Measurements from ENCODE around the gene MERTK.
A peak's percentile ranks its signal among the peaks of the same experiment; 100 is the strongest.

Gene MERTK

DNA sequence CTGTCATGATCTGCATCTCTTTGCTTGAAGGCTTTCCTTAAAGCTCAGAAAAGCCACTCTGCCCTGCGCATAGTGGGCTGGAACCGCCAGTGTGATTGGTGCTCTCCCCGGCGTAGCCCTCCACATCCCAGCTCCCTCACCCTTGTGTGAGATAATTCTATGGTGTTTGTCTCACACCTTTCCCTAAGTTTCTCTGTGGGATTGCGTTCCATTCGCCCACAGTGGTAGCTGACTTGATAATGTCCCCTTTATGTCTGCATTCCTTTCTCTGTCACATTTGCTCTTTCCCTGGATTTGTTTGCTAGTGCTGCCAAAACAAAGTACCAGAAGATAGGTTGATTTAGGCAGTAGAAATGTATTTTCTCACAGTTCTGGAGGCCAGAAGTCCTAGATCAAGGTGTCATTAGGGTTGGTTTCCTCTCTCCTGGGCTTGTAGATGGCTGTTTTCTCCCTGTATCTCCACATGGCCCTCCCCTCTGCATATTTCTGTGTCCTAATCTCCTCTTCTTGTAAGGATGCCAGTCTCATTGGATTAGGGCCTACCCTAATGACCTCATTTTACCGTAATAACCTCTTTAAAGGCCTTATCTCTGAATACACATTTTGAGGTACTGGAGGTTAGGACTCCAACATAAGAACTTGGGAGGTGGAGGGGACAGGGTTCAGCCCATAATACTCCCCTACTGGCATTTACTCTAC is 149.3 kb downstream of the MERTK start:
- Histone ChIP-seq H3K27ac (ENCODE audit: insufficient read depth, low read length, poor library complexity, severe bottlenecking) (no peak overlapping the region), H3K36me3 (ENCODE audit: control insufficient read depth, insufficient read depth, low read length) (no peaks in the 10 kb centered on the region), H3K4me3 (ENCODE audit: insufficient read depth, low read depth, low read length, poor library complexity, severe bottlenecking) (no peak overlapping the region), H3K9me3 (ENCODE audit: control insufficient read depth, low read length) (no peaks in the 10 kb centered on the region), H3K4me1 (ENCODE audit: control insufficient read depth, insufficient read depth, low read length, poor library complexity, severe bottlenecking) (no peaks in the 10 kb centered on the region), H3K27me3 (replicated peaks; ENCODE audit: control insufficient read depth, insufficient read depth, low read length, poor library complexity, severe bottlenecking) (no peaks in the 10 kb centered on the region)
- DNase-seq, result no peak

DNA sequence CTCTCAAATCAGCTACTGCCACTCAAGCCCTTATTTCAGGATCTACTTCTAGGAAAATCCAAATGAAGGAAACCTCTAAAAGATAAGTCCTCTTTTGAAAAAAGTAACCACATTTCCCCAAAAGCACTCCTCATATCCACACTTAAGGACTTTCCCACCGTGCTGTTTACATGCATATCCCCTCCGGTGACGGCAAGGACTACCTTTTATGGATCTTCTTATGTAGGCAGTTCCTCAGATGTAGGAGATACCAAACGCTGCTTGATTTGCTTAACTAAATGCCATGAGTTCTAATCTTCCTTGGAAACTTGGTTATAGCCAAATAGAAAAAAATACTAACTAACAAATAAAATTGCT is 149.8 kb downstream of the MERTK start:
- no peaks in the 10 kb centered on the region for H3K4me1 ChIP-seq (ENCODE audit: control insufficient read depth, insufficient read depth, low read length, poor library complexity, severe bottlenecking)
- no peaks in the 10 kb centered on the region for H3K27me3 ChIP-seq (replicated peaks; ENCODE audit: control insufficient read depth, insufficient read depth, low read length, poor library complexity, severe bottlenecking)
- H3K4me3 ChIP-seq (ENCODE audit: insufficient read depth, low read depth, low read length, poor library complexity, severe bottlenecking), result no peak overlapping the region
- no peak overlapping the region for H3K27ac ChIP-seq (ENCODE audit: insufficient read depth, low read length, poor library complexity, severe bottlenecking)
- DNase-seq, result no peak
- no peaks in the 10 kb centered on the region for H3K36me3 ChIP-seq (ENCODE audit: control insufficient read depth, insufficient read depth, low read length)
- no peaks in the 10 kb centered on the region for H3K9me3 ChIP-seq (ENCODE audit: control insufficient read depth, low read length)

DNA sequence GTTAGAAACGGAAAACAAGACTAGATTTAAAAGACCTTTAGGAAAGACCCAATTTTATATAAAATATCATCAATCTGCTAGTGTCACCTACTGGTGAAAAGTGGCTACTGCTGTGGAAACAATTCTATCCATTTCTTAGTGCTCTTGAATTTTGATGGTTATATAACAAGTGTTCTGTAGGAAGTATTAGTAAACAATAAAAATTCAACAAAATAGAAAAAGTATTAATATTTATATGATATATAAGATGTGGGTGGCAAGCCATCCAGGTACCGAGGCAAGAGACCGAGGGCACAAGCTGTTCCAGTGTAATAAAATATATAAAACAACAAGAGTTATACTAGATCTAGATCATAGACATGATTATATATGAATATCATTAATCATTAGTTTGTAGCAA is 150.5 kb downstream of the MERTK start:
- peaks cover 2% of the 10 kb centered on the region for H3K4me1 ChIP-seq (ENCODE audit: control insufficient read depth, insufficient read depth, low read length, poor library complexity, severe bottlenecking)
- no peaks in the 10 kb centered on the region for H3K27me3 ChIP-seq (replicated peaks; ENCODE audit: control insufficient read depth, insufficient read depth, low read length, poor library complexity, severe bottlenecking)
- no peaks in the 10 kb centered on the region for H3K36me3 ChIP-seq (ENCODE audit: control insufficient read depth, insufficient read depth, low read length)
- no peaks in the 10 kb centered on the region for H3K9me3 ChIP-seq (ENCODE audit: control insufficient read depth, low read length)
- no peak overlapping the region for H3K4me3 ChIP-seq (ENCODE audit: insufficient read depth, low read depth, low read length, poor library complexity, severe bottlenecking)
- no peak overlapping the region for H3K27ac ChIP-seq (ENCODE audit: insufficient read depth, low read length, poor library complexity, severe bottlenecking)
- peak in 1 of 3 donors; percentile 4 for DNase-seq

DNA sequence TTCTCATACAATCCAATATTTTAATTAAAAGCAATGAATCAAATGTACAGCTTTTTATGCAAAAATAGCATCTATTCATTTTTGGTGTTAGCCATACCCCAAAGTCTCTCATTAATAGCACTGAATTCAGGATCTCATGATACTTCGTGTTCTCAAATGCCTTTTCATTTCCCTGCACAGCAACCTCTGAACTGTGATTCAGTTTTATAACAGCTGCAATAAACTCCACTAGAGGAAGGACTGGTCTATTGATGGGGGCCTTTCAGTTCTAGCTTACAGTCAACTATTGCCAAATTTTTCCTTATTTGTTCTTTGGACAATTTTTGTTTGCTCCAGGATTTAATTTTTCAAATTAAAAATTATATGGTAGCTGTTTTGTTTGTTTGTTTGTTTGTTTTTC is 151.9 kb downstream of the MERTK start:
- H3K4me3 ChIP-seq (ENCODE audit: insufficient read depth, low read depth, low read length, poor library complexity, severe bottlenecking), result no peak overlapping the region
- H3K4me1 ChIP-seq (ENCODE audit: control insufficient read depth, insufficient read depth, low read length, poor library complexity, severe bottlenecking), result peaks cover 3% of the 10 kb centered on the region
- H3K27ac ChIP-seq (ENCODE audit: insufficient read depth, low read length, poor library complexity, severe bottlenecking), result no peak overlapping the region
- no peaks in the 10 kb centered on the region for H3K9me3 ChIP-seq (ENCODE audit: control insufficient read depth, low read length)
- no peaks in the 10 kb centered on the region for H3K36me3 ChIP-seq (ENCODE audit: control insufficient read depth, insufficient read depth, low read length)
- DNase-seq, result no peak
- no peaks in the 10 kb centered on the region for H3K27me3 ChIP-seq (replicated peaks; ENCODE audit: control insufficient read depth, insufficient read depth, low read length, poor library complexity, severe bottlenecking)

DNA sequence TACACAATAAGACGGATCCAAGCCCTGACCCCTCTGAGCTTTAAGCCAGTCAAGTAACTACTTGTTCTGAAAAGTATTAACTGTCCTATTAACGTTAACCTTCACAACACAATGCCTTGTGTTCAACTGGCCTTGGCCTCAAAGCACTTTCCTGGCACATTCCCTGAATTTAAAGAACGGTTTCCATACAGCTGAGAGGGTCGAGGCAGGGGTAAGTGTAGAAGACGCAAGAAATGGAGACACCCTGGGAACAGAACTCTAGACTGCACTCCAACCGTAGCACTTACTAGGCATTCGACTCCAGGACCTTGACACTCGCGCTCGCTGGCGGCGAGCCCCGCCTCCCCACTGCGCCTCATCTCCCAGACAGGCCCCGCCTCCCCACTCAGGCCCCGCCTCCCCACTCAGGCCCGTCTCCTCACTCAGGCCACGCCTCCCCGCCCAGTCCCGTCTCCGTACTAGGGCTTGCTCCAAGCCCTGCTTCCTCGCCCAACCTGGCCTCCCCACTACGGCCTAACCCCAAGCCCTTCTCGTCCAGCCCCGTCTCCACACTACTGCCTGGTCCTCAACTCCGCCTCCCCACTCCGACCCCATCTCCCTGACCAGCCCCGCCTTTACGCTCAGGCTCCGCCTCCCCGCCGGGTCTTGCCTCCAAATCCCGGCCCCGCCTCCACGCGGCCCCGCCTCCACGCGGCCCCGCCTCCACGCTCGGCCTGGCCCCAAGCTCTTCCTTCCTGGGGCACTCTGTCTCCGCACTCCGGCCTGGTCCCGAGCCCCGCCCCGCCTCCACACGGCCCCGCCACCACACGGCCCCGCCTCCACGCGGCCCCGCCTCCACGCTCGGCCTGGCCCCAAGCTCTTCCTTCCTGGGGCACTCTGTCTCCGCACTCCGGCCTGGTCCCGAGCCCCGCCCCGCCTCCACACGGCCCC is 155.8 kb downstream of the MERTK start:
- Histone ChIP-seq H3K27ac (ENCODE audit: insufficient read depth, low read length, poor library complexity, severe bottlenecking) (peak overlapping the region; percentile 86), H3K27me3 (replicated peaks; ENCODE audit: control insufficient read depth, insufficient read depth, low read length, poor library complexity, severe bottlenecking) (no peaks in the 10 kb centered on the region), H3K9me3 (ENCODE audit: control insufficient read depth, low read length) (no peaks in the 10 kb centered on the region), H3K4me3 (ENCODE audit: insufficient read depth, low read depth, low read length, poor library complexity, severe bottlenecking) (peak overlapping the region; percentile 81), H3K36me3 (ENCODE audit: control insufficient read depth, insufficient read depth, low read length) (no peaks in the 10 kb centered on the region), H3K4me1 (ENCODE audit: control insufficient read depth, insufficient read depth, low read length, poor library complexity, severe bottlenecking) (peaks cover 18% of the 10 kb centered on the region)
- peak; percentile 94 to 98 (median 98) for DNase-seq

DNA sequence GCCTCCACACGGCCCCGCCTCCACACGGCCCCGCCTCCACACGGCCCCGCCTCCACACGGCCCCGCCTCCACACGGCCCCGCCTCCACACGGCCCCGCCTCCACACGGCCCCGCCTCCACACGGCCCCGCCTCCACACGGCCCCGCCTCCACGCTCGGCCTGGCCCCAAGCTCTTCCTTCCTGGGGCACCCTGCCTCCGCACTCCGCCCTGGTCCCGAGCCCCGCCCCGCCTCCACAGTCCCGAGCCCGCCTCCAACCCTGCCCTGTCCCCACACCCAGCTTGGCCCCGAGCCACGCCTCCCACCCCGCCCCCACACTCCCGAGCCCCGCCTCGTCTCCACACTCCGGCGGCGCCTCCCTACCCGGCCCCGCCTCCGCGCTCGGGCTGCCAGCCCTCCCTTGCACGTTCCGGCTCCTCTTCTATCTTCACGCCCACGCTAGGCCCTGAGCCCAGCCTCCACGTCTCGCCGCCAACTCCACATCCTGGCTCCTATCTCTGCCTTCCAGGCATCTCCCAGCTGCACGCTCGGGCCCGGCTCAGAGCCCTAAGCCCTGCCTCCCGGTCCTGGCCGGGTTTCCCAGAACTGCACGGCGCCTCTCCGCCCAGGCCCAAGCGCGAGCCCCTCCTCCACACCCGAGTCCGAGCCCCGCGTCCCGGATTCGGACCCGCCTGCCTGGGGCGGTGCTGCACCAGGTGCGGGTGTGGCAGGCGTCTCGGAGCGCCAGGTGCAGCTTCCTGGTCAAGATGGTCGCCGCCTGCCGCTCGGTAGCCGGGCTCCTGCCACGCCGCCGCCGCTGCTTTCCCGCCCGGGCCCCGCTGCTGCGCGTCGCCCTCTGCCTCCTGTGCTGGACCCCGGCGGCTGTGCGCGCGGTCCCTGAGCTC is 156.7 kb downstream of the MERTK start, which contains the start of gene TMEM87B:
TMEM87B (plus strand) TSS at position 423 of the 883 bp plus-strand sequence; CDS start at position 746, 323 bp downstream.
- Histone ChIP-seq H3K4me3 (ENCODE audit: insufficient read depth, low read depth, low read length, poor library complexity, severe bottlenecking) (peak within 1 kb of the TSS; percentile 85), H3K9me3 (ENCODE audit: control insufficient read depth, low read length) (no peaks in the 10 kb centered on the region), H3K36me3 (ENCODE audit: control insufficient read depth, insufficient read depth, low read length) (peaks cover 3% of the 10 kb centered on the region), H3K27ac (ENCODE audit: insufficient read depth, low read length, poor library complexity, severe bottlenecking) (peak within 1 kb of the TSS; percentile 86), H3K27me3 (replicated peaks; ENCODE audit: control insufficient read depth, insufficient read depth, low read length, poor library complexity, severe bottlenecking) (no peaks in the 10 kb centered on the region), H3K4me1 (ENCODE audit: control insufficient read depth, insufficient read depth, low read length, poor library complexity, severe bottlenecking) (peaks cover 18% of the 10 kb centered on the region)
- peak; percentile 95 to 99 (median 96) for DNase-seq

DNA sequence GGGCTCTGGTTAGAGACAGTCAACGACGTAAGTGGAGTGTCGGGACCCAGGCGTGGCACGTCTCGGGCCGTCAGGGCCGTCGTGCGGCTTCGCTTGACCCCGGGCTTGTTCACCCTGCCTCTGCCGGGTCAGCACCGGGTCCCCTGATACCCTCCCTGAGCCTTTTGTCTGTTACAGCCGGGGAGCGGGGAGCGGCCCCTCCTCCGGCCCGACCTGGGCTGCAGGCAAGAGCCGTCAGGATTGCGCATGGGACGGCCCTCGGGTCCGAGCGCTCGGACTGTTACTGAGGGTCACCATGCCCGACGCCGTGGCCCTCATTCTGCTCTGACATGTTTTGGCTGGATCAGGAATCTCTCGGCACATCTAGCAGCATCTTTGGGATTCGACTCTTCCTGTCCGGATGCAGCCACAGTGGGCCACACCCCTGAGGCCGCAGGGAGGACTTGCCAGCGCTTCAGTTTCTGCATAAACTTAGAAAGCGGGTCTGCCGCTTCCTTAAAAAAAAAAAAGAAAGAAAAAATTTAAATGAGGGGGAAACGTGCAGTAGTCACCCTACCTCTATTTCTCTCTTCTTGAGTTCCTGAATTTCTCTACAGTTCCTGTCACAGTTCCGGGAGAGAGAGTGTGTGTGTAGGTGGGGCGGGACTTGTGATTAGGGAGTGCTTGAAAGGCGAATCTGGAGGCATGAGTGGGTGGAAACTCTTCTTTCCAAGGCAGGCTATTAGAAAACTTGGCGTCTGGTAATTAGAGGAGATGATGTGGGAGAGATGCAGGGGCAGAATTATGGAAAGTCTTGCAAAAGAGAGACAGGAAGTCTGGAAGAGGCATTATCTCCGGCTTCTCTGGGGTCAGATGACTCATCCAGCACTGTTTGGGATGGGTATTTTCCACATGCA is 157.6 kb downstream of the MERTK start:
- Histone ChIP-seq H3K27ac (ENCODE audit: insufficient read depth, low read length, poor library complexity, severe bottlenecking) (peak overlapping the region; percentile 81), H3K4me3 (ENCODE audit: insufficient read depth, low read depth, low read length, poor library complexity, severe bottlenecking) (peak overlapping the region; percentile 85), H3K36me3 (ENCODE audit: control insufficient read depth, insufficient read depth, low read length) (peaks cover 9% of the 10 kb centered on the region), H3K4me1 (ENCODE audit: control insufficient read depth, insufficient read depth, low read length, poor library complexity, severe bottlenecking) (peaks cover 18% of the 10 kb centered on the region), H3K27me3 (replicated peaks; ENCODE audit: control insufficient read depth, insufficient read depth, low read length, poor library complexity, severe bottlenecking) (no peaks in the 10 kb centered on the region), H3K9me3 (ENCODE audit: control insufficient read depth, low read length) (no peaks in the 10 kb centered on the region)
- peak; percentile 11 to 26 (median 11) for DNase-seq

DNA sequence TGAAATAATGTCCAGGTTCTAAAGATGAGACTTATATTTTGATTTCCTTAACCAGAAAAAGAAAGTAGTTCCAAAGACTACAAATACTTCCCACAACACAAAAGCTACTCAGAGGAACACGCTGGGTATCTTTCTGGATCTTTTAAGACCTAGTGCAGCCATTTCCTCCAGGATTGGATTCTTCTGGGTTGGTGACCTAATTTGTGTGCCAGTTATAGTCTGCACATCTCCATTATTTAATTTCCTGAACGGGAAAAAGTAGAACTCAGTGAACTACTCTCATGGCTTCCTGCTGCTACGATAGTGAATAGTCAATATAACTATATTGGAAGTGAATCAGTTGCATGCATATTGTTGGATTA is 158.2 kb downstream of the MERTK start:
- DNase-seq, result no peak
- Histone ChIP-seq H3K36me3 (ENCODE audit: control insufficient read depth, insufficient read depth, low read length) (peaks cover 14% of the 10 kb centered on the region), H3K4me3 (ENCODE audit: insufficient read depth, low read depth, low read length, poor library complexity, severe bottlenecking) (no peak overlapping the region), H3K27me3 (replicated peaks; ENCODE audit: control insufficient read depth, insufficient read depth, low read length, poor library complexity, severe bottlenecking) (no peaks in the 10 kb centered on the region), H3K27ac (ENCODE audit: insufficient read depth, low read length, poor library complexity, severe bottlenecking) (no peak overlapping the region), H3K4me1 (ENCODE audit: control insufficient read depth, insufficient read depth, low read length, poor library complexity, severe bottlenecking) (peaks cover 18% of the 10 kb centered on the region), H3K9me3 (ENCODE audit: control insufficient read depth, low read length) (no peaks in the 10 kb centered on the region)

DNA sequence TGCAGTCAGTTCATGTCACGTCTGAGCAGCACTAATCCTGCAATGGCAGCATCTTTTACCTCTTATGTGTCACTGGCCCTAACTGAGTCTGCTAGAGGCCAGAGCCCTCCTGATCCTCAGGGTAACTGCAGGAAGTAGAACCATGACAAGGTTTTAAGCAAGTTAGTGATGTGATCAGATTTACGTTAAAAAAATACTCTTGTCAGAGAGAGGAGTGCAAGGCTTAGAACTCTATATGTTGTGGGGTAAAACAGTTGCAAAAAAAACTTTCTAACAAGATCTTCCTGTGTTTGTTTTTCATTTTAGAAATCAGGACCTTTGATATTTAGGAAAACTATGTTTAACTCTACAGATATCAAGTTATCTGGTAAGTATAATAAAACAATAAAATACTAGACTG is 161.3 kb downstream of the MERTK start:
- Histone ChIP-seq H3K4me3 (ENCODE audit: insufficient read depth, low read depth, low read length, poor library complexity, severe bottlenecking) (no peak overlapping the region), H3K27me3 (replicated peaks; ENCODE audit: control insufficient read depth, insufficient read depth, low read length, poor library complexity, severe bottlenecking) (no peaks in the 10 kb centered on the region), H3K9me3 (ENCODE audit: control insufficient read depth, low read length) (no peaks in the 10 kb centered on the region), H3K4me1 (ENCODE audit: control insufficient read depth, insufficient read depth, low read length, poor library complexity, severe bottlenecking) (peaks cover 15% of the 10 kb centered on the region), H3K27ac (ENCODE audit: insufficient read depth, low read length, poor library complexity, severe bottlenecking) (no peak overlapping the region), H3K36me3 (ENCODE audit: control insufficient read depth, insufficient read depth, low read length) (peaks cover 42% of the 10 kb centered on the region)
- no peak for DNase-seq
